Adipocyte (in vitro differentiated cells): ENCODE data around the gene PLPP7.
A peak's percentile ranks its signal among the peaks of the same experiment; 100 is the strongest.

Experiments used
- DNase-seq: peaks from one replicate; pipeline ENCODE4 v3.0.0-alpha.2; 2015; ENCODE audit warnings: low read depth
- H3K27me3 ChIP-seq: replicated peaks from 2 replicates; pipeline ENCODE4 v1.7.0; 2013; ENCODE audit warnings: mild to moderate bottlenecking, low read length, moderate library complexity; ENCODE audit not compliant: control insufficient read depth, insufficient read depth
- H3K36me3 ChIP-seq: 2 replicates; pipeline ENCODE4 v1.7.0; 2013; ENCODE audit warnings: low read length, mild to moderate bottlenecking, moderate library complexity; ENCODE audit not compliant: control insufficient read depth, insufficient read depth, severe bottlenecking
- H3K4me1 ChIP-seq: 2 replicates; pipeline ENCODE4 v1.7.0; 2013; ENCODE audit warnings: mild to moderate bottlenecking, low read length, moderate library complexity; ENCODE audit not compliant: control insufficient read depth, insufficient read depth
- H3K4me3 ChIP-seq: 2 replicates; pipeline ENCODE4 v1.7.0; 2013; ENCODE audit warnings: mild to moderate bottlenecking, low read length, moderate library complexity
- H3K9ac ChIP-seq: 2 replicates; pipeline ENCODE4 v1.7.0; 2013; ENCODE audit warnings: mild to moderate bottlenecking, low read length, moderate library complexity
- H3K9me3 ChIP-seq: 2 replicates; pipeline ENCODE4 v1.7.0; 2013; ENCODE audit warnings: mild to moderate bottlenecking, low read length, moderate library complexity; ENCODE audit not compliant: control insufficient read depth

Gene PLPP7

DNA sequence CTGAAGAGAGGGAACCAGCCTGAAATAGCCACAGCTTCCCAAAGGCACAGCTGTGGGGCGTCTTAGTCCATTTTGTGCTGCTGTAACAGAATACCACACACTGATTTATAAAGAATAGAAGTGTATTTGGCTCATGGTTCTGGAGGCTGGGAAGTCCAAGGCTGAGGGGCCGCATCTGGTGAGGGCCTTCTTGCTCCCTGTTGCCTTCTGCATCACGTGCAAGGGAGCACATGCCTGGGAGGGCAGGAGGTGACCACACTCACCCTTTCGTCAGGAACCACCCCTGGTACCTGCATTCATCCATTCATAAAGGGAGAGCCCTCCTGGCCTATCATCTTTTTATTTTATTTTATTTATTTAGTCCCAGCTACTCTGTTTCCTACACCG is 10.4 kb downstream of the PLPP7 start:
- no peaks in the 10 kb centered on the region for H3K36me3 ChIP-seq
- peaks cover 4% of the 10 kb centered on the region for H3K4me1 ChIP-seq
- no peak overlapping the region for H3K4me3 ChIP-seq
- H3K9ac ChIP-seq, result no peak overlapping the region
- no peaks in the 10 kb centered on the region for H3K9me3 ChIP-seq
- no peak for DNase-seq
- H3K27me3 ChIP-seq, result no peaks in the 10 kb centered on the region

DNA sequence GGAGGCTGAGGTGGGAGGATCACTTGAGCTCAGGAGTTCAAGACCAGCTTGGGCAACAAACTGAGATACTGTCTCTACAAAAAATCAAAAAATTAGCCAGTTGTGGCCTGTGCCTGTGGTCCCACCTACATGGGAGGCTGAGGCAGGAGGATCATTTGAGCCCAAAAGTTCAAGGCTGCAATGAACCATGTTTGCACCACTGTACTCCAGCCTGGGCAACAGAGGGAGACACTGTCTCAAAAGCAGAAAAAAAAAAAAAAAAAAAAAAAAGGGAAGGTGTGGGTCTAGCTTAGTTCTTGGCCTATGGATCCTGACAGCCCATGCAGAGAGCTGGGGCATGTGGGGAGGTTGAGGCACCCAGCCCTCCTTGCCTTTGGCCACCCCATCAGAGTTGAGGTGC is 10.9 kb downstream of the PLPP7 start:
- no peak overlapping the region for H3K9ac ChIP-seq
- no peaks in the 10 kb centered on the region for H3K36me3 ChIP-seq
- peaks cover 4% of the 10 kb centered on the region for H3K4me1 ChIP-seq
- no peaks in the 10 kb centered on the region for H3K27me3 ChIP-seq
- DNase-seq, result no peak
- no peak overlapping the region for H3K4me3 ChIP-seq
- no peaks in the 10 kb centered on the region for H3K9me3 ChIP-seq

DNA sequence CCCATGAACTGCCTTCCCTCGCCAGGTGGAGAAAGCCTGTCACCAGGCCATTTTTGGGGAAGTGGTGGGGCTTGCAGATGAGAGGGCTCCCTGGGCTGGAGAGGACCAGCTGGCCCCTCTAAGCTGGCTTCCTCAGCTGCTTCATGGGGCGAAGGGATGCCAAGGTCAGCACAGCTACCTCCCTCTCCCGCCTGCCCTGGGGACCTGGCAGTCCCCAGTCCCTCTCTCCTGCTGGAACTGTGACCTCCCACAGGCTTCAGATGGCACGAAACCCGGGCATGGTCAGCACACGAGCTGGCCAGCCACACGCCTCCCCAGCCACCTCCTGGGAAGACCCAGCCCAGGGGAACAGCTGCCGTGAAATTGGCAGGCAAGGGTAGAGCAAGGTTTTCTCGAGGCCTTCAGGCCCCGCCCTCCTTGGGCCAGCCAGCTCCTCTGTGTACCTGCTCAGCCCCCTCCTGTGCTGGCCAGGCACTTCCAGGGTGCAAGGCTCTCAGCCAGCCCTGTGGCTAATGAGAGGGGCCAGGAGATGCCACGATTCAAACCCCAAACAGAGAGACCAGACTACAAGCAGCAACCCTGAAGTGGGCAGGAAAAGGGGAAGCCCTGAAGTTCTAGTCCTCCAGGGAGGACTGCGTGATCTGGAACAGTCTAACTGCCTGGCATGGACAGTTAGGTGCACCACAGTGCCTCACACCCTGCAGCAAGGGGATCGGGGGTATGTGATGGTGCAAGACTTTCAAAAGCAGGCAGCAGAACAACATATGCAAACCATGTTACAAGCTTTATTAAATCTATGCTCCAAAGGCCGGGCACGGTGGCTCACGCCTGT is 12.9 kb downstream of the PLPP7 start:
- DNase-seq, result no peak

DNA sequence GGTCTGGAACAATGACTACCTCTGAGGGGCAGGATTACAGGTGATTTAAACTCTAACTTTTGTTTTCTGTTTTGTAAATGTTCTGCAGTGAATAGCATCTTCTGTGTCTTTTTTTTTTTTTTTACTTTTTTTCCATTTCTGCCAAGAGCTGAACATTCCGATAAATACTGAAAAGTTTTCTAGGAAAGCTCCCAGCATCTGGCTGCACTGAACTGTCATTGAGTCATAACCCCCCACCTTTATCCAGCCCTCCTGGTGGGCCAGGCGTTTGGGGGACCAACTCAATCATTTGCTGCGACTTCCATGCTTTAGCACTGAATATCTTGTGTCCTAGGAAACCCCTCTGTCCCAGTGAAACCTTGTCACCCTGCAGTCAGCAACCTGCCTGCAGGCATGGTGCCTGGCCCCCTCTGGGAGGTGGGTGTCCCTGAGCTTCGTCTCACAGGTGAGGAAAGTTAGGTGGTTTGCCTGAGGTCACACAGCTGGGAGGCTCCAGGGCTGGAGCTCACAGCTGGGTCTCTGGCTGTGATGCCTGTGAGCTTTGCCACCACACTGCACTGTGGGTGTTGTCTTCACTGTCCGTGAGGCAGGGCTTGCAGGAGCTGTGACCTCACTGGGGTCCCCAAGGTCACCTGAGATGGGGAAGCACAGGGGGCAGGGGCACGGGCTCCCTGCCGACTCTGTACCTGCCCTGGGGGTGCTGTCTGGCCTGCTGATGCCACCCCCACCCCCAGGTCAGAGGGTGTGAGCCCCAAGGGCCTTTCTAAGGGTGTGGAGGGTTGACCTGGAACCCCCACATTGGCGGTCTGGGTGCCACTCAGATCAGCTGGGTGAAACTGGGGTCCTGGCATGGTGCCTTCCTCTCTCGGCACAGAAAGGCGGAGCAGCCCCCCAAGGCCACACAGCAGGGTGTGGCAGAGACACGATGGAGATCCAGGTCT is 14.1 kb downstream of the PLPP7 start:
- H3K36me3 ChIP-seq, result no peaks in the 10 kb centered on the region
- no peak overlapping the region for H3K4me3 ChIP-seq
- H3K9me3 ChIP-seq, result no peaks in the 10 kb centered on the region
- no peak for DNase-seq
- no peaks in the 10 kb centered on the region for H3K27me3 ChIP-seq
- H3K9ac ChIP-seq, result no peak overlapping the region
- no peaks in the 10 kb centered on the region for H3K4me1 ChIP-seq

More for the DNA sequence above, 12.9 kb downstream of the PLPP7 start:
- no peak overlapping the region for H3K4me3 ChIP-seq
- peaks cover 4% of the 10 kb centered on the region for H3K4me1 ChIP-seq
- H3K36me3 ChIP-seq, result no peaks in the 10 kb centered on the region
- no peaks in the 10 kb centered on the region for H3K27me3 ChIP-seq
- no peaks in the 10 kb centered on the region for H3K9me3 ChIP-seq
- no peak overlapping the region for H3K9ac ChIP-seq

GRCh38 chr9:131304676-131305355 is 15.3 kb downstream of the PLPP7 start:
- DNase-seq, result peak; percentile 38
- Histone ChIP-seq H3K9ac (no peak overlapping the region), H3K36me3 (no peaks in the 10 kb centered on the region), H3K27me3 (no peaks in the 10 kb centered on the region), H3K4me1 (no peaks in the 10 kb centered on the region), H3K4me3 (no peak overlapping the region), H3K9me3 (no peaks in the 10 kb centered on the region)

- no peak overlapping the region for H3K4me3 ChIP-seq
- no peaks in the 10 kb centered on the region for H3K36me3 ChIP-seq
- H3K9ac ChIP-seq, result no peak overlapping the region
- DNase-seq, result no peak
- no peaks in the 10 kb centered on the region for H3K27me3 ChIP-seq
- H3K4me1 ChIP-seq, result no peaks in the 10 kb centered on the region
- H3K9me3 ChIP-seq, result no peaks in the 10 kb centered on the region
Measured at GRCh38 chr9:131306397-131307004, 17.0 kb downstream of the PLPP7 start.

DNA sequence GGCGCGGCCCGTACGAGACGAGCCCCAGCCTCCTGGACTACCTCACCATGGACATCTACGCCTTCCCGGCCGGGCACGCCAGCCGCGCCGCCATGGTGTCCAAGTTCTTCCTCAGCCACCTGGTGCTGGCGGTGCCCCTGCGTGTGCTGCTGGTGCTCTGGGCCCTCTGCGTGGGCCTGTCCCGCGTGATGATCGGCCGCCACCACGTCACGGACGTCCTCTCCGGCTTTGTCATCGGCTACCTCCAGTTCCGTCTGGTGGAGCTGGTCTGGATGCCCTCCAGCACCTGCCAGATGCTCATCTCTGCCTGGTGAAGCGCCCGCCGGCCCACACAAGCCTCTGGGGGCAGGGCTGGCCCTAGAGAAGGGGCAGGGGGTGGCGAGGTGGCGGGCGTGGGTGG is 18.5 kb downstream of the PLPP7 start:
- H3K4me1 ChIP-seq, result no peaks in the 10 kb centered on the region
- H3K27me3 ChIP-seq, result no peaks in the 10 kb centered on the region
- H3K9ac ChIP-seq, result no peak overlapping the region
- H3K4me3 ChIP-seq, result no peak overlapping the region
- no peak for DNase-seq
- H3K36me3 ChIP-seq, result no peaks in the 10 kb centered on the region
- H3K9me3 ChIP-seq, result no peaks in the 10 kb centered on the region

DNA sequence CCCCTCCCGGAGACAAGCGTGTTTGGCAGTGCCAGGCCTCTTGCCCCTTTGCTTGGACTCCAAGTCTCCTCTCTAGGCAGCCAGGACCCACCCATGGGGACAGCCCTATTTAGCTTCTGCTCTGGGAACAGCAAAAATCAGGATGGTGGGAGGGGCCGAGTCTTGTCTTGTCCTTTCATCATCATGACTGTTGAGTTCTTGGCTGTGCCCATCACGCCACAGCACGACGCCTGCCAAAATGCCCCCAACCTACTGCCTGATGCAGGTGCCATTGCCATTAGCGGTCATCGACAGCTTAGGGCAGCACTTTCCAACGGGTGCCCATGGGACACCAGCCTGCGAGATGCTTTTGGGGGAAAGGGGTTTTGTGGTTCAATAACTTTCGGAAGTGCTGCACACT is 18.9 kb downstream of the PLPP7 start:
- no peak overlapping the region for H3K4me3 ChIP-seq
- H3K4me1 ChIP-seq, result no peaks in the 10 kb centered on the region
- no peak overlapping the region for H3K9ac ChIP-seq
- no peak for DNase-seq
- H3K36me3 ChIP-seq, result no peaks in the 10 kb centered on the region
- no peaks in the 10 kb centered on the region for H3K27me3 ChIP-seq
- H3K9me3 ChIP-seq, result no peaks in the 10 kb centered on the region

GRCh38 chr9:131308906-131309529 is 19.5 kb downstream of the PLPP7 start:
- no peaks in the 10 kb centered on the region for H3K36me3 ChIP-seq

DNA sequence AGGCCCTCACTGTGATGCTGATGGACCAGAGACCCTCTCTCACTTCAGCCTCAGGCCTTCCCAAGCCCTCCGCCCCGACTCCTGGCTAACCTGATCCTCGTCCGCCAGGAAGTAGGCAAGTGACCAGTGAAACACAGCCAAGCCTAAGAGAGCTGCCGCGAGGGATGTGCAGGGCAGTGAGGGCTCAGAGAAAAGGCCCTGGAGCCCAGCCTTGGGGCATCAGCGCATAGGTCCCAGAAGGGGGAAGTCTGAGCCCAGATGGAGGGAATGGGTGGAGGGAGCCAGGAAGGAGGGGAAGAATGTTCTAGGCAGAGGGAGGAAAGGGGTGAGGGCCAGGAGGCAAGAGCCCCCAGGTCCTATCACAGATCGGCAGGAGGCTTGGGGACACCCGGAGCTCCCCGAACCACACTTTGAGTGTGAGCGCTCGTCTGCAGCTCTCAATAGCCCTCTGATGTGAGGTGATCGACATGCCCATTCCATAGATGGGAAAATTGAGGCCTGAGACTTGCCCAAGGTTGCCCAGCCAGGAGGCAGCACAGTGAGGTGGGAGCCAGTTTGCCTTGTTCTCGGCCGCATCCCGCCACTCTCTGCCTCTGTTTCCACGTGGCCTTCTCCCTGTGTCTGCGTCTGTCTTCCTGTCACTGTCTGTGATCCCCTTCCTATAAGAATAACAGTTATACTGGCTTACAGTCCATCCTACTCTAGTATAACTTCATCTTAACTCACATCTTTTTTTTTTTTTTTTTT is 20.2 kb downstream of the PLPP7 start:
- Histone ChIP-seq H3K4me3 (no peak overlapping the region), H3K27me3 (no peaks in the 10 kb centered on the region), H3K9me3 (no peaks in the 10 kb centered on the region), H3K9ac (no peak overlapping the region), H3K4me1 (no peaks in the 10 kb centered on the region), H3K36me3 (no peaks in the 10 kb centered on the region)
- DNase-seq, result no peak

More at GRCh38 chr9:131308906-131309529, 19.5 kb downstream of the PLPP7 start:
- Histone ChIP-seq H3K27me3 (no peaks in the 10 kb centered on the region), H3K4me1 (no peaks in the 10 kb centered on the region), H3K4me3 (no peak overlapping the region), H3K9me3 (no peaks in the 10 kb centered on the region), H3K9ac (no peak overlapping the region)
- DNase-seq, result no peak
